Measurements from ENCODE around the gene SYT12. TPM values are rescaled to one million over a fixed set of nuclear protein-coding genes. Genes with fewer than 3 reads are reported as not detected.
A peak's percentile ranks its signal among the peaks of the same experiment; 100 is the strongest.

The SYT12 gene
- polyA plus RNA-seq, 3 donors = not detected

DNA sequence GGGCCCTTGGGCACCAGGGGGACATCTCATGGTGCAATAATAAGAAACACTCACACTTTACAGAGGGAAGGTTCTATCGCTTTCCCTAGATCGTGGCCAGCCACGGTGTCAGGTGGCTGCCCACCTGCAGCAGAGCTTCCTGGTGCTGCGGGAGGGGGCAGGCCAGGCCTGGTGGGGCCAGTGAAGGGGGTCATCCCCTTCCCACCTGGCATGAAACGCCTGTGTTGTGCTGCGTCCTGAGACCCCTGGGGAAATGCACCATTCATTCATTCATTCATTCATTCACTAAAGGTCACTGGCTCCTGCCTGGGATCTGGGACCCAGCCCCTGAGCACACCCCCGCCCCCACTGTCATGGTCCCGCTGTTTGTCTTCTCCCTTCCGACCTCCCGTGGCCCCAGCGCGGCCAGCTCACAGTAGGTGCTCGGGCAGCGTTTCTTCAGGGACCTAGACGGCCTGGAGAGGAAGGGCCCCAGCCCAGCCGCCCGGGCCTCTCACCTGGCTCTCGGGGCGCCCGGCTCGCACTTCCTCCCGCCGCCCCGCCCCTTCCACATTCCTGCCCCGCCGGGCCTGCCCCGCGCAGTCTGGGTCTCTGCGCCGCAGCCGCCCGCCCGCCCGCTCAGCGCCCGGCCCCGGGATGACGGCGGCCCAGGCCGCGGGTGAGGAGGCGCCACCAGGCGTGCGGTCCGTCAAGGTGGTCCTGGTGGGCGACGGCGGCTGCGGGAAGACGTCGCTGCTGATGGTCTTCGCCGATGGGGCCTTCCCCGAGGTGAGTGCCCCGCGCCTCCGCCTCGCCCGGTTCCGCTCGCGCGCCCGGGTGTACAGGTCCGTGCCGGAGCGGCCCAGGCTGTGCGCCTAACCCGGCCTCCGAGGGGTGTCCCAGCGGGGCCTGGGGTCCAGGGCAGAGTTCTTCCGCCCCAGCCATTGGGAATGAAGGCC, 33.6 kb downstream of the SYT12 start, which contains the start of gene RHOD:
TSS of gene RHOD (plus strand) at position 581 of the 938 bp plus-strand sequence. CDS start at position 637, 56 bp downstream.
- DNase-seq = no peak
- Mint-ChIP-seq H3K27ac (peak within 1 kb of the TSS in 2 of 7 donors; percentile 57 to 81), H3K4me1 (peaks cover 7% of the 10 kb centered on the region), H3K4me3 (peak within 1 kb of the TSS; percentile 60 to 86), H3K9me3 (peaks cover 0 to 7% (median 0%) of the 10 kb centered on the region in 7 donors), H3K36me3 (no peaks in the 10 kb centered on the region), H3K27me3 (ENCODE audit: low read depth in 3 of 3) (peaks cover 35 to 54% (median 46%) of the 10 kb centered on the region in 3 donors)
- no peak for TF ChIP-seq CTCF (IDR thresholded peaks at IDR 0.05)
- intact Hi-C loops (cut with micrococcal nuclease) = no loop called here
- H4K20me1 ChIP-seq (ENCODE audit: insufficient read depth, low read length) = no peaks in the 10 kb centered on the region
- H2AFZ ChIP-seq (ENCODE audit: insufficient read depth, low read depth, low read length, poor library complexity, severe bottlenecking) = peak within 1 kb of the TSS; percentile 41
- H3K9me3 ChIP-seq (replicated peaks in 1 of 2; ENCODE audit: control insufficient read depth in 1 of 2, insufficient read depth in 1 of 2, low read length in 2 of 2) = no peaks in the 10 kb centered on the region
- H3K36me3 ChIP-seq (replicated peaks in 1 of 2; ENCODE audit: control insufficient read depth in 1 of 2, insufficient read depth in 2 of 2, low read length in 2 of 2) = no peaks in the 10 kb centered on the region
- no peak within 1 kb of the TSS for H3K27ac ChIP-seq (ENCODE audit: low read depth in 1 of 2, low read length in 2 of 2)
- H3K27me3 ChIP-seq (ENCODE audit: control insufficient read depth in 2 of 2, insufficient read depth in 2 of 2, low read length in 2 of 2) = peaks cover 12 to 30% of the 10 kb centered on the region in 2 donors
- H3K9ac ChIP-seq (ENCODE audit: insufficient read depth, low read length, poor library complexity, severe bottlenecking) = peak within 1 kb of the TSS; percentile 43
- peak within 1 kb of the TSS; percentile 58 for H3K4me2 ChIP-seq (replicated peaks; ENCODE audit: extremely low read depth, low read length, poor library complexity, severe bottlenecking)
- WGBS (ENCODE audit: insufficient coverage) = 9% methylated on average over 62 of the region's 72 CpGs
- no peaks in the 10 kb centered on the region for H3K79me2 ChIP-seq (ENCODE audit: insufficient read depth, low read length)
- no peak within 1 kb of the TSS for H3K4me3 ChIP-seq (replicated peaks in 1 of 3; ENCODE audit: low read depth in 2 of 3, low read length in 3 of 3)
- H3K4me1 ChIP-seq (ENCODE audit: control insufficient read depth in 1 of 2, insufficient read depth in 2 of 2, low read length in 2 of 2) = peaks cover 5 to 8% of the 10 kb centered on the region in 2 donors

GRCh38 chr11:67057205-67057672, 34.3 kb downstream of the SYT12 start:
- peak overlapping the region in 1 of 2 donors; percentile 79 for H3K4me3 Mint-ChIP-seq
- no peak for TF ChIP-seq CTCF (IDR thresholded peaks at IDR 0.05)
- Histone ChIP-seq H3K27me3 (ENCODE audit: control insufficient read depth in 2 of 2, insufficient read depth in 2 of 2, low read length in 2 of 2) (peaks cover 12 to 30% of the 10 kb centered on the region in 2 donors), H3K9ac (ENCODE audit: insufficient read depth, low read length, poor library complexity, severe bottlenecking) (no peak overlapping the region), H3K4me2 (replicated peaks; ENCODE audit: extremely low read depth, low read length, poor library complexity, severe bottlenecking) (peak overlapping the region; percentile 58), H3K27ac (ENCODE audit: low read depth in 1 of 2, low read length in 2 of 2) (no peak overlapping the region), H2AFZ (ENCODE audit: insufficient read depth, low read depth, low read length, poor library complexity, severe bottlenecking) (no peak overlapping the region), H3K4me3 (replicated peaks in 1 of 3; ENCODE audit: low read depth in 2 of 3, low read length in 3 of 3) (no peak overlapping the region), H3K36me3 (replicated peaks in 1 of 2; ENCODE audit: control insufficient read depth in 1 of 2, insufficient read depth in 2 of 2, low read length in 2 of 2) (no peaks in the 10 kb centered on the region), H3K9me3 (replicated peaks in 1 of 2; ENCODE audit: control insufficient read depth in 1 of 2, insufficient read depth in 1 of 2, low read length in 2 of 2) (no peaks in the 10 kb centered on the region), H4K20me1 (ENCODE audit: insufficient read depth, low read length) (no peaks in the 10 kb centered on the region), H3K79me2 (ENCODE audit: insufficient read depth, low read length) (no peaks in the 10 kb centered on the region), H3K4me1 (ENCODE audit: control insufficient read depth in 1 of 2, insufficient read depth in 2 of 2, low read length in 2 of 2) (peaks cover 5 to 8% of the 10 kb centered on the region in 2 donors)
- intact Hi-C loops (cut with micrococcal nuclease) = no loop called here
- H3K27me3 Mint-ChIP-seq (ENCODE audit: low read depth in 3 of 3) = peaks cover 37 to 52% (median 49%) of the 10 kb centered on the region in 3 donors
- no peaks in the 10 kb centered on the region for H3K36me3 Mint-ChIP-seq
- H3K9me3 Mint-ChIP-seq = peaks cover 0 to 7% (median 0%) of the 10 kb centered on the region in 7 donors
- no peak overlapping the region for H3K27ac Mint-ChIP-seq
- 95% methylated on average over 10 of the region's 10 CpGs for WGBS (ENCODE audit: insufficient coverage)
- DNase-seq = no peak
- peaks cover 7% of the 10 kb centered on the region for H3K4me1 Mint-ChIP-seq
